Neural progenitor cell (in vitro differentiated cells): ENCODE results near the gene PGC. TPM values are rescaled to one million over a fixed set of nuclear protein-coding genes. Genes with fewer than 3 reads are reported as not detected.

Source experiments
- DNase-seq: peaks from one replicate; pipeline ENCODE4 v3.0.0-alpha.2; 2016; ENCODE audit warnings: low spot score
- H2AFZ ChIP-seq: fragments of 200-600 bp; sonication (generic); replicated peaks from 2 replicates; pipeline ENCODE4 v1.6.1; 2016; ENCODE audit warnings: antibody characterized with exemption
- H3F3A ChIP-seq: fragments of 200-600 bp; sonication (generic); 2 replicates; pipeline ENCODE4 v1.6.1; 2016; ENCODE audit warnings: antibody characterized with exemption, low read depth
- H3K27ac ChIP-seq: fragments of 200-600 bp; sonication (generic); 2 replicates; pipeline ENCODE4 v1.5.1; 2016; ENCODE audit warnings: mild to moderate bottlenecking
- H3K27me3 ChIP-seq: fragments of 200-600 bp; sonication (generic); 2 replicates; pipeline ENCODE4 v1.6.1; 2016; ENCODE audit warnings: mild to moderate bottlenecking, moderate library complexity
- H3K36me3 ChIP-seq: fragments of 200-600 bp; sonication (generic); 2 replicates; pipeline ENCODE4 v1.5.1; 2016
- H3K4me1 ChIP-seq: fragments of 200-600 bp; sonication (generic); 2 replicates; pipeline ENCODE4 v1.6.1; 2016; ENCODE audit warnings: mixed run types
- H3K4me2 ChIP-seq: fragments of 200-600 bp; sonication (generic); 2 replicates; pipeline ENCODE4 v1.6.1; 2016
- H3K4me3 ChIP-seq: fragments of 200-600 bp; sonication (generic); 2 replicates; pipeline ENCODE4 v1.5.1; 2016
- H3K79me2 ChIP-seq: fragments of 200-600 bp; sonication (generic); 2 replicates; pipeline ENCODE4 v1.6.1; 2016; ENCODE audit warnings: low read depth
- H3K9ac ChIP-seq: fragments of 200-600 bp; sonication (generic); 2 replicates; pipeline ENCODE4 v1.6.1; 2016
- H3K9me3 ChIP-seq: fragments of 200-600 bp; sonication (generic); 2 replicates; pipeline ENCODE4 v1.5.1; 2016; ENCODE audit warnings: low read depth
- H4K20me1 ChIP-seq: fragments of 200-600 bp; sonication (generic); 2 replicates; pipeline ENCODE4 v1.6.1; 2016; ENCODE audit warnings: low read depth
- H3K27ac Mint-ChIP-seq: 3 replicates; pipeline ENCODE4 v1.8.0; 2021; ENCODE audit warnings: mixed read lengths
- H3K27me3 Mint-ChIP-seq: 2 replicates; pipeline ENCODE4 v1.8.0; 2022; ENCODE audit warnings: low read depth, mild to moderate bottlenecking, inconsistent platforms, moderate library complexity, mixed read lengths; ENCODE audit not compliant: insufficient read depth
- H3K36me3 Mint-ChIP-seq: 3 replicates; pipeline ENCODE4 v1.8.0; 2021; ENCODE audit warnings: mixed read lengths
- H3K4me1 Mint-ChIP-seq: 3 replicates; pipeline ENCODE4 v1.8.0; 2021; ENCODE audit warnings: mixed read lengths
- H3K4me3 Mint-ChIP-seq: 3 replicates; pipeline ENCODE4 v1.8.0; 2021; ENCODE audit warnings: mild to moderate bottlenecking, moderate library complexity, mixed read lengths
- H3K9me3 Mint-ChIP-seq: 3 replicates; pipeline ENCODE4 v1.8.0; 2020; ENCODE audit warnings: mixed read lengths
- CTCF ChIP-seq: fragments of 200-600 bp; sonication (generic); IDR thresholded peaks from 2 replicates; pipeline ENCODE4 v1.5.1; 2017; ENCODE audit warnings: antibody characterized with exemption, mild to moderate bottlenecking
- EZH2 ChIP-seq: fragments of 200-600 bp; sonication (generic); IDR thresholded peaks from 2 replicates; pipeline ENCODE4 v1.6.1; 2017; ENCODE audit warnings: antibody characterized with exemption, mild to moderate bottlenecking, moderate library complexity
- EZH2phosphoT487 ChIP-seq: fragments of 200-600 bp; sonication (generic); IDR thresholded peaks from 2 replicates; pipeline ENCODE4 v1.6.1; 2017; ENCODE audit warnings: antibody characterized with exemption
- total RNA-seq: library from RNA; depleted of rRNA; stranded (reverse); fragments of >200 nt; gene quantifications from 2 replicates; pipeline ENCODE4 v1.2.3, GENCODE V29; 2015; ENCODE audit warnings: low replicate concordance

PGC gene
- total RNA-seq, 1 donor from 2014 or later = not detected

GRCh38 chr6:41692730-41693129 lies 54.5 kb downstream of the PGC start:
- no peak overlapping the region for H3K27ac ChIP-seq
- H3K27me3 ChIP-seq = no peaks in the 10 kb centered on the region
- H3K36me3 Mint-ChIP-seq = no peaks in the 10 kb centered on the region
- no peak overlapping the region for H3K4me3 ChIP-seq
- no peaks in the 10 kb centered on the region for H3F3A ChIP-seq
- H3K27ac Mint-ChIP-seq = no peak overlapping the region
- no peaks in the 10 kb centered on the region for H3K4me1 ChIP-seq
- no peak overlapping the region for H2AFZ ChIP-seq
- no peak overlapping the region for H3K4me2 ChIP-seq
- no peak overlapping the region for H3K9ac ChIP-seq
- no peak overlapping the region for H3K4me3 Mint-ChIP-seq
- H3K36me3 ChIP-seq = no peaks in the 10 kb centered on the region
- no peaks in the 10 kb centered on the region for H3K79me2 ChIP-seq
- H3K27me3 Mint-ChIP-seq = peaks cover 2% of the 10 kb centered on the region
- no peaks in the 10 kb centered on the region for H3K9me3 ChIP-seq
- H3K4me1 Mint-ChIP-seq = peaks cover 10% of the 10 kb centered on the region
- H4K20me1 ChIP-seq = no peaks in the 10 kb centered on the region
- TF ChIP-seq CTCF = no peak
- TF ChIP-seq EZH2phosphoT487 = no peak
- no peak for TF ChIP-seq EZH2
- DNase-seq = no peak
- H3K9me3 Mint-ChIP-seq = no peaks in the 10 kb centered on the region

GRCh38 chr6:41692080-41692675 lies 55.0 kb downstream of the PGC start:
- no peaks in the 10 kb centered on the region for H3K36me3 ChIP-seq
- H3K4me3 Mint-ChIP-seq = no peak overlapping the region
- no peaks in the 10 kb centered on the region for H3F3A ChIP-seq
- no peaks in the 10 kb centered on the region for H3K36me3 Mint-ChIP-seq
- TF ChIP-seq EZH2 (no peak), CTCF (no peak), EZH2phosphoT487 (no peak)
- peaks cover 2% of the 10 kb centered on the region for H3K27me3 Mint-ChIP-seq
- H3K27ac Mint-ChIP-seq = no peak overlapping the region
- H3K27me3 ChIP-seq = no peaks in the 10 kb centered on the region
- no peaks in the 10 kb centered on the region for H3K79me2 ChIP-seq
- H3K9me3 ChIP-seq = no peaks in the 10 kb centered on the region
- H3K4me1 Mint-ChIP-seq = peaks cover 8% of the 10 kb centered on the region
- H3K27ac ChIP-seq = no peak overlapping the region
- H2AFZ ChIP-seq = no peak overlapping the region
- no peak for DNase-seq
- H4K20me1 ChIP-seq = no peaks in the 10 kb centered on the region
- H3K4me3 ChIP-seq = no peak overlapping the region
- H3K4me1 ChIP-seq = no peaks in the 10 kb centered on the region
- H3K9ac ChIP-seq = no peak overlapping the region
- no peak overlapping the region for H3K4me2 ChIP-seq
- no peaks in the 10 kb centered on the region for H3K9me3 Mint-ChIP-seq

- Histone ChIP-seq H3K27me3 (no peaks in the 10 kb centered on the region), H3K4me1 (no peaks in the 10 kb centered on the region), H4K20me1 (no peaks in the 10 kb centered on the region), H3K4me3 (no peak overlapping the region), H3K36me3 (no peaks in the 10 kb centered on the region), H3K4me2 (no peak overlapping the region), H3K9me3 (no peaks in the 10 kb centered on the region), H3K9ac (no peak overlapping the region), H3F3A (no peaks in the 10 kb centered on the region), H3K79me2 (no peaks in the 10 kb centered on the region), H2AFZ (no peak overlapping the region), H3K27ac (no peak overlapping the region)
- peaks cover 5% of the 10 kb centered on the region for H3K4me1 Mint-ChIP-seq
- peaks cover 4% of the 10 kb centered on the region for H3K27me3 Mint-ChIP-seq
- no peak for DNase-seq
- peak overlapping the region; percentile 8 for H3K27ac Mint-ChIP-seq
- no peaks in the 10 kb centered on the region for H3K36me3 Mint-ChIP-seq
- no peaks in the 10 kb centered on the region for H3K9me3 Mint-ChIP-seq
- TF ChIP-seq EZH2 (no peak), CTCF (no peak), EZH2phosphoT487 (no peak)
- peak overlapping the region; percentile 16 for H3K4me3 Mint-ChIP-seq
Observed at GRCh38 chr6:41691426-41692079, 55.6 kb downstream of the PGC start.
